Activated effector memory CD4-positive, alpha-beta T cell treated with Interleukin-2 at 50 U/mL for 16 hours (primary cell): ENCODE data around the gene HUS1.
A peak's percentile ranks its signal among the peaks of the same experiment; 100 is the strongest.

Source experiments
- DNase-seq: peaks from one replicate; pipeline ENCODE4 v3.0.0-alpha.2; 2020

The HUS1 gene

DNA sequence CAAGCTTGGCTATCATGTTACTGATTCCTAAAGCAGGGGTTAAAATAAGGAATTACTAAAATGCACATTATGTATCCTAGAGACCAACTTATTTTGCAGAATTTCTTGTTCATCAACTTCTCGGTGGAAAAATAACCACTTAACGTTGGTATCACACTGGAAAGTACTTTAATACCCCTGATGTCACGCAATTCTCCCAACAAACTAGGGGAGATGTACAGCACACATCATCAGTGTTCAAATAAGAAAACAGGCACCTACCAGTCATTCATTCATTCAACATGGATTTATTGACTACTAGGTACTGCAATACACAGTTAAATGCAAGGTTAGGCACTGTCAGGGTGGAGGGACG is 648 bp downstream of the HUS1 start:
- no peak for DNase-seq

DNA sequence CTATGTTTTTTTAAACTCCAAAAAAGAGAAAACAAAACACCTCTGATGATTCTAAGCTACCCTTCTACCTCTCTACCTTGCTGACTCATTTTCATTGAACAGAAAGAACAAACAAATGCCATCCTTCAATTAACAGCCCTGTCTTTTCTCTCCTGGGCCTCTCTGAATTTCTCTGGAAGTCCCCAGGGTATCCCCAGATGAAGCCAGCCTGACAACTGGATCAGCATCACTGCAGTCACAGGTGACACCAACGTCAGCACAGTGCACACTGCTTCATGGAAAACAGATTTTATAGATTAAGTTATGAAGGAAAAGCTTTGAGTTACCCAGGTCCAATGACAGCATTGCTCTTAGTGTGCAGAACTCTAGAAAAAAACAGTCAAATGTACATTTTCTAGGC is 5.7 kb downstream of the HUS1 start:
- DNase-seq: no peak

DNA sequence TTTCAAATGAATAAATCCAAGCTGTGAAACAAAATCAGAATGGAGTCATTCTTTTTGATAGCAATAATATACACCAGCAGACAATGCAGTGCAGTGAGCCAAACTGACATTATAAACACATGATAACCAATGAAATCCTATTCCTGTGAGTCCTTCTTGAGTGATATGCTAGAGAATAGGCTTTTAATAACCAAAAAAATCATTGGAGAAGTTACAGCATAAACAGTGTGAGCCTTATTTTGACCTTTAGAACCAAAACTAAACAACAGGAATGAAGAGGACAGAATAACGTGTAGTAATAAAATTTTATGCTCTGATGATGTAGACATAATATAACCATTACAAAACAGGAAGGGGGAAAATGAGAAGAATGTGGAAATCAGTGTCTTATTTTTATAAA is 8.7 kb downstream of the HUS1 start:
- no peak for DNase-seq

DNA sequence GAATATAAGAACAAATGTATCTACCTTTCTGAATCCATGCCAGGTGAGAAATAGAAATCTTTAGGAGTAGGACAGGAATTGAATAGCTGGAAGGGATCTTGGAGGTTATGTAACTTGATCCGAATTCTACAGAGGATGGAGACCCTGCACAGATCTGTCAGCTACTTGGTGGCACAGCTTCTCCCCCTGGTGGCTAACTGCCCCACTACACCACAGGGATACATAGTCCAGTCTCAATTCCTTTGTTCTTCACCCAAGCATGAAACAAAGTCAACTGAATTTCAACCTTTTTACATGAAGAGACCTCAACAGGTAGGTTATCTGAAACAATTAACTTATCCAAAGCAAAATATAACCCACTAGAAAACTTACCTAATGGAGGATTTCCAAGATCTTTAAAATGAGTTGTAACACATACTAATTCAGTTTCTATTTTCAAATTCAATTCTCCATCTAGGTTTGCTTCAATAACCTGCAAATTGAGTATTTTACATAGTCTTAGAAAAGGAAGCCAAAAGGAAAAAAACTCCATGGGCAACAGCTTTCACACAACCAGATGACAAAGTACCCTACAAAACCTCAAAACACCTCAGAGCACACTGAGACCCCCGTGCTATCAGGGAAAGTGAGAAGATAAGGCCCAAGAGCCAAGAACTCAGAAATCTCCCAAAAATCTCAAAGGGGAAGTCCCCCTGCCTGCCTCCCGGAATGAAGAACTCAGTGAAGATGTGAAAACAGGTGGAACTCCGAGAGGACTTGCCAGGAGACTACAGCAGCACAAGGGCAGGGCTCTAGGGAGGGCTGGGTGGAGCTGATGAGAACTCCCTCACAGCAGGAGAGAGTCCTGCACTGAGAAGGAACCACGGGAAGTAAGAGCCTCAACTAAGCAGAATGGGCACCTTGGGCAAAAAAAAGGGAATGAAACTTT is 10.3 kb downstream of the HUS1 start:
- DNase-seq: peak; percentile 16

DNA sequence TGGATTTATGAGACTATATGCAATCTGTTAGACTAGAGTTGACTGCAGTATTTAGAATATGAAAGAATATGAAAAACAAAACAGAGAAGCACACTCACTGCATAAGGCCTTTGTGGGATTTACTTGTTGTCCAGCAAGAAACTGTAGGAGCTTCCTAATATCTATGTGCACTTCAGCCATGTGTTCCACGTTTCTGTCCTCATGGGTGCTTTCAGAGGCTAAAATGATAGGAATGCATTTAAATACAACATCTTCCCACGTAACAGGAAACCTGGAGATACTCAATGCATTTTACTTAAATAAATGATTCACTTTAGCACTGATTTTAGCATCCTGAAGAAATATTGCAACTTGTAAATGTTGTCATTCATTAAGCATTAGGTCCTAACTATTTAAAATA is 11.7 kb downstream of the HUS1 start:
- no peak for DNase-seq

DNA sequence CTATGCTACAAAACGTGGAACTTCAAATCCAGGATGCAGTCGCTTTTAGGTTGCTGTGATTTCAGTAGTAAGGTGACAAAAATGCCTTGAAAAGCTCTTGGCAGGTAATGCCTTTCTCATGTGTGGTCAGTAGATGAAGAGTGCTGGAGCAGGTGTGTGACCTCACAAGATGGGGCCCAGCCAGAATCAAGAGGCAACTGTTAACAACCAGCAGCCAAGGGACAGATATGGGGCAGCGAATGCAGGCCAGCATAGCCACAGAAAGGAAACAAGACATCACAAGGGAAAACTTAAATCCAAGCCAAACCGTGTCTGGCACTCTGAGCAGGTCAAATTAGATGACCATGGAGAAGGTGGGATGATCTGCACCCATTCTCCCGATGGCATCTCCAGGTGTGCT is 12.3 kb downstream of the HUS1 start:
- no peak for DNase-seq

DNA sequence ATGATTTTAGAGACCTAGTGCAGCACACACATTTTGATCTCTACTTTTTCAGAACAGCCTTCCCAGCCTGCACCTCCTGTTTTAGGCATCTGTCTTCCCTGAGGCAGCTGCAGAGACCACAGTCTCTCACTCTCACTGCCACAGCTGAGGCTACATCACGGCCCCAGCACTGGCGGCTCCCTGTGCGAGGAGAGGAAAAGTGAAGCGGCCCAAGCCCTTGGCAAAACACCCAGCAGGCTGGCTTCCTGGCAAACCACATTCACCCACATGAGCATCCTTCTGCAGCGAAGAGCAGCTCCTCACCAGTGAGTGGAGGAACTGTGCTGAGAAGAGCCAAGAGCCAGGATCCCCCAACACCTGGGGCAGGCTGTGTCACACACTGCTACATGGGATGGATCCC is 14.0 kb downstream of the HUS1 start:
- no peak for DNase-seq

DNA sequence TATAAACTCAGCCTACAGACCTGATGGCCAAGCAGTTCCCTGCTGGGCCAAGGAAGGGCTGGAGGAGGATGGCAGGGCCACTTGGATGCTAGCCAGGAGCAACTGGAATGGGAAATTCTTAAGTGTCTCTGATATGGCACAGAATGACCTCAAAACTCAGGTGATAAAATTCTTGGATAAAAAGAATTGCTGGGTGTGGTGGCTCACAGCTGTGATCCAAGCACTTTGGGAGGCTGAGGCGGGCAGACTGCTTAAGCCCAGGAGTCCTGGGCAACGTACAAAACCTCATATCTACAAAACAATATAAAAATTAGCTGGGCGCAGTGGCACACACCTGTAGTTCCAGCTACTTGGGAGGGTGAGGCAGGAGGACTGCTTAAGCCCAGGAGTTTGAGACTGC is 17.2 kb downstream of the HUS1 start:
- no peak for DNase-seq

DNA sequence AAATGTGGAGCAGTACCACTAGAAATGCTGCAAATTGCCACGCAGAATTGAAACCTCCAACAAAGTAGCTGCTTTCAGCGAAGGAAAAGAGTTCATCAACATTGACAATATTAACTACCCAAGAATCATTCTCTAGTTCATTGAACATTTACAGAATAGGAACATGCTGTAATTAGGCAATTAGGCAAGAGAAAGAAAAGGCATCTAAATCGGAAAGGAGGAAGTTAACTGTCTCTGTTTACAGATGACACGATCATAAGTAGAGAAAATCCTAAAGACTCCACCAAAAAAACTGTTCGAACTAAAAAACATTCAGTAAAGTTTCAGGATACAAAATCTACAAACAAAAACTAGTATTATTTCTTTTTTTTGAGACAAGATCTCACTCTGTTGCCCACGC is 22.3 kb downstream of the HUS1 start:
- DNase-seq: no peak

DNA sequence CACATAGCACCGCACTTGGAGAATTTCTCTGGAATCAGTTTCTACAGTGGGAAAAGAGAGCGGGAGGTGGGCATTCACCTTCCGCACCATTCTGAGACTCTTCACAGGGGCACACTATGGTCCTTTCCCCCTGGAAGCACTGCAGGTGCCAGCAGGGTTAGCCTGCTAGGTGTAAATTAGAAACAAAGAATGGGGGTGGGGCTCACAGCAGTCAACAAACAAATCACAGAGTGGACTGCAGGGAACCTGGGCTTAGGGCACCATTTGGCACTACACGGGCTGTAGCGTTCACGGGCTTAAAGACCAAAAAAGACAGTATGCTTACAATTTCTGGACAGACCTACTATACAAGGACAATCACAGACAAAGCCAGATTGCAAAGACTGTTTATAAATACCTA is 23.2 kb downstream of the HUS1 start:
- no peak for DNase-seq

DNA sequence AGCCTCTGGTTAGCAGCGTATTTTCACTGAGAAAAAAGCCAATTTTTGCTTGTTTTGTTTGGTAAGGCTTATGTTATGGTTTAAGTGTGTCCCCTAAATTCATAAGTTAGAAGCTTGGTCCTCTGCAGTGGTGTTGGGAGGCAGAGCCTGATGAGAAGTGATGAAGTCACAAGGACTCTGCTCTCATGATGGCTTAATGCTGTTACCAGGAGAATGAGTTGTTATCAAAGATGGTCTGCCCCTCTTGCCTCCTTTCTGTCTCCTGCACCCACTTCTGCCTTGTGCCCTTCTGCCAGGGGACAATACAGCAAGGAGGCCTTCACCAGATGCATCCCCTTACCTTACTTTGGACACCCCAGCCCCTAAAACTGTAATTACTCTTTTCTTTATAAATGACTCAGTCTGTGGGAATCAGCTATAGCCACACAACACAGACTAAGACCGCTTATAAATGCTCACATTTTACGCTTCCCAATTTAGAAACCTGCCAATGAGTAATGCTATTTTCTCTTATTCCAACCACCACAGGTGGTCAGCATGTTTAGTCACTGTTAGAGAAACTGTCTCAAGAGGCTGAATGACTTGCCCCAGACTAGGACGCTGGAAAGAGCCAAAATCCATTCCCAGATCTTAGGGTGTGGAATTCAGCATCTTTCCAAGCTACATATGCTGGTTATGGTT is 25.0 kb downstream of the HUS1 start:
- DNase-seq: no peak

DNA sequence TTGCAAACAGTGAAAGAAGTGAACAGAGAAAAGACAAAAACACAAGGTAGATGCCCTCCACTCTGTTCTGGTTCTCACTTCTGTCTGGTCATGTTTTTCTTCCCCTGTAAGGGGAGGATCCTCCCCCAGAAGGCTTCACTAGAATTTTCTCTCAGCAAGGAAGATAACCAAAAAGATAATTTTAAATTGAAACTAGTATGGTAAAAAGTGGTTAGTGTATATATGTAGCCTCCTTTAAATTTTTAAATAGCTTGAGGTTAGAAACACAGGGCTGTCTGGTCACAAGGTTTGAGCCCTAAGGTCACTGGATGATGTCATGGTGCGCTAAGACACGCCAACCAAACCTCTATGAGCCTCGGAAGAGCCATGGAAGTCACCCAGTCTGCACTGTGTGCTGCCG is 25.6 kb downstream of the HUS1 start:
- no peak for DNase-seq

DNA sequence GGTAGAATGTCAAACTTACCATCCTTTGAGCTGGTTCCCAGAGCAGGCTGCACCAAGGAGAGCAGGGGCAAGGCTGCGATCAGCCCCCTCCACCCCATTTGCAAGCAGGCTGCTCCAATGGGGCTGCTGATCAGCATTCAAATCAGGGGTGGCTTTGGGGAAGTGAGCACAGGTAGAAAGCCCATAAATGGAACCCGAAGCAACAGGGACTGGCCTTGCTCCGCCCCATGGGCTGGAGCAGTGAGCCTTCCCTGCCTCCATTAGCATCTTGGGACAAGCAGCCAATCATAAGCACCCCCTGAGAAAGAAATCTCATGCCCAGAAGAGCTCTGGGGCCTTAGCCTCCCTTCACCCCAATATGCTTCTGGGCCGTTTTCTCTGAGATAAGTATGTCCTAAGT is 27.2 kb downstream of the HUS1 start:
- DNase-seq: no peak

DNA sequence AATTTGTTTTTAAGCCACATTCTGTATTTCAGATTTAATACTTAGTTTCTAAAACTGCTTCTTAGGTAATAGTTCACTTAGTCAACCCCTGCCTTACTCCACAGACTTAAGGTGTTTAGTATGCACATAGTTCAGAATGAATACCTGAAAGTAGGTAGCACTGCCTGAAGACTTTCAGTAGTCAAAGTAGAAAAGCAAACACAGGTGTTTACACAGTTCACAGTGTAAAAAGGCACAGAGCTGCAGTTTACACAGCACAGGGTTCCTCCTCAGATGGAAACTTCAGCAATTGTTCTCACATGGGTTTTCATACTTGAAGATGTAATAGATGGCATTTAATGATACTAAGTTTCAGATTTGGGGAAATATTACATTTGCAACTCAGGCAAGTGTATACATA is 28.0 kb downstream of the HUS1 start:
- no peak for DNase-seq

DNA sequence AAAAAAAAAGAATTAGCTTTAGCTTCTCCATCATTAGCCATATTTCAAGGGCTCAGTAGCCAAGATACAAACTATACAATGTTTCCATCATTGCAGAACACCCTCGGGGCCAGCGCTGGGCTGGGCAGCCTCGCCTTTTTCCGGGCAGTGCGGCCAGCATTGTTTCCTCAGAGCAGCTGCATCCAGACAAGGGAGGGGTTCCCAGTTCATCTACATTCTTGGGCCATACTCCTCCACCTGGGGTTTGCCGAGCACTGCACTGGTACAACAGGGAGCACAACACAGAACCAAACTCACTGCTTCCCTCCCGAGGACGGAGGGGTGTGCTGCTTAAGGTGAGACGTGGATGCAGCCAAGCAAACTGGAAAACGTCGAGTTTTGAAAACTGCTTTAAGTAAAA is 28.7 kb downstream of the HUS1 start:
- no peak for DNase-seq

DNA sequence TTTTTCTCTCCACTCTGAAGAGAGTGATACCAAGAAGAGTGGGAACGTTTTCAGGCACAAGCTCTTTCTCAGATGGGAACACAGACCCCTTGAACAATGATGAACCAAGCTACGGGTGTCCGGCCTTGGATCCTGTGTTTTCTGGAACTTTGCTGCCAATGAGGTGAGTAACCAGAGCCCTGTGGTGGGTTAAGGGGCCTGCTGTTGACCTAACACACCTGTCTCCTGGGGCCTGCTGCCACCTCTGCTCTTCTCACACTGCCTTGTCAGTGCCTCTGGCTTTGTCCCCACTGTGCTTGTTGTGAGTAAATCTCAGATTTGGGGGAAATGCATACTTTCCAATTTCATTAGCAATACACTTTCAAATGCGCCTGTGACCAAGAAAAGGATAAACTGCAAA is 29.7 kb downstream of the HUS1 start:
- DNase-seq: no peak

DNA sequence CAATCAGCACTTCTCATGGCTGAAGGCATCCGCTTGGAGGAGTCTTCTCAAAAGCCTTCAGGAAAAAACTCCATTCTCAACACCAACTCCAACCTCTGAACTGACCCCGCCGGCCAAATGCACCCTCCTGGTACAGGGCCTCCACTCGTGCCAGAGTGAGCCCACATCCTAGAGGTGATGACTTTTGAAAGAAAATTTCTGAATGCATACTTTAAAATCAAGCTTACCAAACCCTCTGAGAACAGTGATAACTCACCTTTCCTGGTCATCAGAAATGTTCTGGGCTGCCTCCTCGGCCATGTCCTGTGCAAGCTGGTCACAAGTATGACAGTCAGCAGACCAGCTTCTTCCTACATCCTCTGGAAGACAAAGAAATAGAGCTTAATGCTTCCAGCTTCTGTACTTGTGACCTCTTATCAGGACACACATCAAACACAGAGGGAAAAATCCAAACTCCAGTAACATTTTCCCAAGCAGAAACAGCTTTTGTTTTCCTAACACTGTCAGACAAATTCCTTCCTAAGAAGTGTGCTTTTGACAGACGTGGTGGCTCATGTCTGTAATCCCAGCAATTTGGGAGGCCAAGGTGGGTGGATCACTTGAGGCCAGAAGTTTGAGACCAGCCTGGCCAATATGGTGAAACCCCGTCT is 31.1 kb downstream of the HUS1 start, which contains the start of gene PKD1L1:
PKD1L1 (minus strand) TSS at position 326 of the 650 bp plus-strand sequence; CDS start at position 300, 26 bp downstream.
- no peak for DNase-seq

DNA sequence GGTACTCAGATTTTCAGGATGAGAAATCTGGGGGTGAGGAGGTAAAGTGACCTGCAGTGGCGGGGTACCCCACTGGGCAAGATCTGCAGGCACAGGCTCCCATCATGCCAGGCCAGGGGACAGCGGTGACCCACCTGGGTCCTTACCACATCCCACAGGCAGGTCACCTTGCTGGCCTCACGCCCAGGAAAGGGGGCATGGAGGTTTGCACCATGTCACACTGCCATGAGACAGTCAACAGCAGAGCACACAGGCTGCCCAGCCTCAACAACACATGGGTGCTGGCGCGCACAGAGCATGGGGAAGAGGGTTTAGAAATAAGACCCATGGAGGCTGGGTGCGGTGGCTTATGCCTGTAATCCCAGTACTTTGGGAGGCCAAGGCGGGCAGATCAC is 32.1 kb downstream of the HUS1 start:
- no peak for DNase-seq

DNA sequence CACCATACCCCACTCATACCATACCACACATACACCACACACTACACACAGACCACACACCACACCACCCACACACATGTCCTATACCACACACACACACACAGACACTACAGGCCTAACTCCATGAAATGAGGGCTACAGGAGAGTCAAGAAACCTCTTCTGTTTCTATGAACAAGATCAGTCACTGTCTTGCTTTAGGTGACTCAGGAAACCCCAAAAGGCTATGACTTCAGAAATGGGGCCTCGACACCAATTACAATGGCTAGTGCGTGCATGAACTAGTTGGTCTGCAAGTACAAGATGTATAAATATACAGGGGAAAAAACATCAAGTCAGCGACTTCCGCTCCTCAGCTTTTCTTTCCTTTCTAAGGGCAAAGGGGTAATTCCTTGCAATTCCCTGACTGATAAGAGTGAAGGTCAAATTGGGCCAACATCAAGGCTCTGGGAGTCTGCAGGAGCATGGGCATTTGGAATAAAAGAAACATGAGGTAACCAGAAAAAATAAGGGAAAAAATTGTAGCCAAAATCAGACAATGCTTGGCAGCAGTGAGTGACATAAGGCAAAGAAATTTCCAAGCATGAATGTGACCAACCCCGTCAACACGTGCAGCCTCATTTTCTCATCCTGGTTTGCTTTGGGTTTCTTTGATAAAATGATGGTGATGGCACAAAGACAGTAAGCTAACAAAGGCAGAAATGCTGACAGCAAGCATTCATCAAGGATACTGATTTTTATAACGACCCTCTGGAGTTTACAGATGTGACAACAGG is 32.6 kb downstream of the HUS1 start:
- DNase-seq: no peak

DNA sequence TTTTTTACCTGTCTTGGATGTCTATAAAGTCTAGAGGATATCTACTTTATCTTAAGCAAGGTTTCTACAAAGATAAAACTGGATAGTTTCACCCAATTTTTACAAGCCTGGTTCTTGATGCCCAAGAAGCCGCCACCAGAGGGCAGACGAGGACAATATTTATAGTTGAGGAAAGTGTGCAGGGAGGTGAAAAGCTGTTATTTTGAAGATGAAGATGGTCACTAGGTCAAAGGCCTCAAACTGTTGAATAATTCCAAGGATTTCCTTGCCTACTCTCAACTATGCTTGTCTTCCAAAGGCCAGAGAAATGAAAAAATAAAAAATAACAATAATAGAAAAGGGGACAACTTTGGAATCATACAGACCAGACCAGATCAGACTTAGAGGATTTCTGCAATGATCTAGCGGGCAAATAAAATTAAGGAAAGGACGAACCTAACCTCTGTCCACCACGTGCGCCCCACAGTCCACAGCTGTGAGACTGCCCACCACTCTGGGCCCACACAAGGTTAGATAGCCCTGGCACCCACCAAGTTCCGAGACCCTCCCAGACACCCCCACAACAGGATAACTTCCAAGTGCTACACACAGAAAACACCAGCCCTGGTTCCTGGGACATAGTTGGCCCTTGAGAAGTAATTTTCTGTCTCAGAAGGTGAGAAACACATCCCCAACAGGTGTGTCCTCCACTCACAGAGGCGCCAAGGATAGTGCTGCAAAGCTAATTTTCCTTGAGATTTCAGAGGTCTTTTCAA is 34.0 kb downstream of the HUS1 start:
- DNase-seq: peak; percentile 49

DNA sequence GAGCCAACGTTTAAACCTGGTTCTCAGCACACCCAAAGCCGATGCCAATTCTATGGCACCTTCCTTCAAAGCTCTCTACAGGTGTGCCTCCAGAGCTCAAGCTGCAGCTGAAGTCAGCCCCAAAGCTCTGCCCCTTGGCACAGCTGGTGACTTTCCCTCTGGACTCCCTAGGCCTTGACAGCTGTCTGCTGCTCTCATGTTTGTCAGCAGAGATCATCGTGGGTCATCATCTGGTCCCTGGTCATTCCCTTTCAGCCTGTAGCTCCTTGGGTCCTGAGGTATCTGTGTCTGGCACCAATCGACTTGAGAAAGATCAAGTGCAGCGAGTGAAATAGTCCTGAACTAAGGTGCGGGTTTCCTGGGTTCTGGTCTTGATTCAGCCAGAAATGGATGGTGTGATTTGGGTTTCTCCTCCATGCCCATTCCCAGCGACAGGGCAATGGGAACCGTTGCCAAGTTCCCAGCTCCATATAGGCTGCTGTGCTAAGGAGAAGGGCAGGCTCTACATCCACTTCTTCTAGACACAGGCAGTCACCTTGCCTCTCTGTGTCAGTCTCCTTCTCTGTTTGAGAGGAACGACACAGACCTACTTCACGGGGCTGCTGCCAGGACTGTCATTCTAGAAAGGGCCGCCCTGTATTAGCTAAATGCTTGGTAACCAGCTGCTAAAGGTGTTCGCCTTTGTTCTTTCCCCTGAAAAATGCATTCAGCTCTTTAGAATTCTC is 34.7 kb downstream of the HUS1 start:
- no peak for DNase-seq
